NT2/D1 (cell line): ENCODE results near the gene CUTA.
"Not testable (repeated sequence)": the region's sequence is repeated elsewhere in the genome, so short reads cannot be mapped to it uniquely, and the experiment has no call there.

Experiments
- DNase-seq: peaks from one replicate; pipeline ENCODE4 v3.0.0-alpha.2; 2011; ENCODE audit warnings: low read depth, low spot score
- H3K27me3 ChIP-seq: 2 replicates; pipeline ENCODE4 v1.6.0; 2011; ENCODE audit warnings: mild to moderate bottlenecking; ENCODE audit not compliant: insufficient read length, insufficient read depth
- H3K36me3 ChIP-seq: 2 replicates; pipeline ENCODE4 v1.6.1; 2011; ENCODE audit warnings: mild to moderate bottlenecking, low read length, mixed read lengths; ENCODE audit not compliant: insufficient read depth, insufficient read length
- H3K4me1 ChIP-seq: 2 replicates; pipeline ENCODE4 v1.5.1; 2011; ENCODE audit not compliant: insufficient read depth, insufficient read length
- H3K4me3 ChIP-seq: 2 replicates; pipeline ENCODE4 v1.5.1; 2011; ENCODE audit warnings: low read depth; ENCODE audit not compliant: insufficient read length
- H3K9ac ChIP-seq: 2 replicates; pipeline ENCODE4 v1.6.0; 2011; ENCODE audit warnings: low read depth; ENCODE audit not compliant: insufficient read length
- H3K9me3 ChIP-seq: 2 replicates; pipeline ENCODE4 v1.5.1; 2011; ENCODE audit warnings: mild to moderate bottlenecking, low read length; ENCODE audit not compliant: insufficient read depth
- SUZ12 ChIP-seq: IDR thresholded peaks from 2 replicates; pipeline ENCODE4 v1.6.1; 2011; ENCODE audit not compliant: insufficient read length, insufficient read depth; ENCODE audit errors: extremely low read depth
- YY1 ChIP-seq: IDR thresholded peaks from 2 replicates; pipeline ENCODE4 v1.6.1; 2011; ENCODE audit not compliant: insufficient read length, insufficient read depth
- ZNF274 ChIP-seq: IDR thresholded peaks from 2 replicates; pipeline ENCODE4 v1.6.1; 2011; ENCODE audit warnings: mild to moderate bottlenecking, low read depth, low read length

The CUTA gene

GRCh38 chr6:33377171-33377570, 40.7 kb downstream of the CUTA start:
- Histone ChIP-seq H3K36me3 (no peaks in the 10 kb centered on the region), H3K9ac (no peak overlapping the region), H3K4me3 (no peak overlapping the region), H3K27me3 (no peaks in the 10 kb centered on the region), H3K4me1 (no peaks in the 10 kb centered on the region), H3K9me3 (no peaks in the 10 kb centered on the region)
- DNase-seq: no peak
- TF ChIP-seq ZNF274 (no peak), YY1 (no peak), SUZ12 (no peak)

- TF ChIP-seq YY1: no peak
- TF ChIP-seq SUZ12: no peak
- no peak for TF ChIP-seq ZNF274
- H3K9ac ChIP-seq: no peak overlapping the region
- no peaks in the 10 kb centered on the region for H3K4me1 ChIP-seq
- DNase-seq: no peak
- no peaks in the 10 kb centered on the region for H3K9me3 ChIP-seq
- no peak overlapping the region for H3K4me3 ChIP-seq
- H3K36me3 ChIP-seq: no peaks in the 10 kb centered on the region
- H3K27me3 ChIP-seq: no peaks in the 10 kb centered on the region
Measured at GRCh38 chr6:33375143-33375671, 42.7 kb downstream of the CUTA start.

GRCh38 chr6:33373960-33374910, 43.7 kb downstream of the CUTA start:
- no peak for DNase-seq
- Histone ChIP-seq H3K4me1 (no peaks in the 10 kb centered on the region), H3K4me3 (no peak overlapping the region), H3K36me3 (no peaks in the 10 kb centered on the region), H3K27me3 (no peaks in the 10 kb centered on the region), H3K9me3 (no peaks in the 10 kb centered on the region), H3K9ac (no peak overlapping the region)
- TF ChIP-seq SUZ12 (no peak), YY1 (no peak), ZNF274 (no peak)

- Histone ChIP-seq H3K9ac (no peak overlapping the region), H3K4me1 (no peaks in the 10 kb centered on the region), H3K9me3 (no peaks in the 10 kb centered on the region), H3K4me3 (no peak overlapping the region), H3K27me3 (no peaks in the 10 kb centered on the region), H3K36me3 (no peaks in the 10 kb centered on the region)
- TF ChIP-seq SUZ12 (no peak), YY1 (no peak), ZNF274 (no peak)
- no peak for DNase-seq
Measured at GRCh38 chr6:33372526-33373123, 45.3 kb downstream of the CUTA start.

GRCh38 chr6:33371901-33372300, 46.0 kb downstream of the CUTA start:
- H3K9me3 ChIP-seq, H3K4me1 ChIP-seq, H3K9ac ChIP-seq, H3K4me3 ChIP-seq, DNase-seq, H3K27me3 ChIP-seq, H3K36me3 ChIP-seq: not testable (repeated sequence)

- not testable (repeated sequence) for H3K9ac ChIP-seq, DNase-seq, H3K4me3 ChIP-seq, H3K36me3 ChIP-seq, H3K9me3 ChIP-seq, H3K4me1 ChIP-seq, H3K27me3 ChIP-seq
Measured at GRCh38 chr6:33367715-33368025, 50.2 kb downstream of the CUTA start.

- Histone ChIP-seq H3K27me3 (no peaks in the 10 kb centered on the region), H3K9ac (no peak overlapping the region), H3K36me3 (no peaks in the 10 kb centered on the region), H3K4me1 (no peaks in the 10 kb centered on the region), H3K9me3 (no peaks in the 10 kb centered on the region), H3K4me3 (no peak overlapping the region)
- DNase-seq: no peak
- TF ChIP-seq ZNF274 (no peak), YY1 (no peak), SUZ12 (no peak)
Measured at GRCh38 chr6:33367009-33367714, 50.7 kb downstream of the CUTA start.
